HepG2 (cell line): ENCODE measurements around the gene OPRL1. TPM values are rescaled to one million over a fixed set of nuclear protein-coding genes. Genes with fewer than 3 reads are reported as not detected.

Experiments
- FOXK1 ChIP-seq: sonication (generic); formaldehyde crosslinking; IDR thresholded peaks from 2 replicates; pipeline ENCODE4 v1.4.0; 2020; ENCODE audit warnings: low read depth, missing genetic modification reagents, borderline replicate concordance
- GZF1 ChIP-seq: sonication (generic); formaldehyde crosslinking; IDR thresholded peaks from 2 replicates; pipeline ENCODE4 v1.5.1; 2020; ENCODE audit warnings: mild to moderate bottlenecking, missing genetic modification reagents
- ISL2 ChIP-seq: sonication (generic); formaldehyde crosslinking; IDR thresholded peaks from 2 replicates; pipeline ENCODE4 v1.5.0; 2020; ENCODE audit warnings: missing genetic modification reagents
- LBX2 ChIP-seq: sonication (generic); formaldehyde crosslinking; IDR thresholded peaks from 2 replicates; pipeline ENCODE4 v1.5.0; 2020; ENCODE audit warnings: missing genetic modification reagents, mild to moderate bottlenecking, borderline replicate concordance
- RAD21 ChIP-seq: fragments of 450-650 bp; formaldehyde crosslinking; IDR thresholded peaks from 2 replicates; pipeline ENCODE4 v1.5.0; 2020; ENCODE audit warnings: mild to moderate bottlenecking
- TAF15 ChIP-seq: fragments of 200-400 bp; formaldehyde crosslinking; IDR thresholded peaks from one replicate; pipeline ENCODE4 v1.6.1; 2018; ENCODE audit warnings: mild to moderate bottlenecking, low read depth, low read length; ENCODE audit not compliant: poor library complexity, severe bottlenecking
- TRIM22 ChIP-seq: fragments of 450-650 bp; IDR thresholded peaks from 2 replicates; pipeline ENCODE4 v1.6.1; 2017
- ZFP82 ChIP-seq: sonication (generic); formaldehyde crosslinking; IDR thresholded peaks from 2 replicates; pipeline ENCODE4 v1.5.1; 2020; ENCODE audit warnings: mild to moderate bottlenecking, missing genetic modification reagents, borderline replicate concordance
- ZMYM3 ChIP-seq: sonication (generic); formaldehyde crosslinking; IDR thresholded peaks from 2 replicates; pipeline ENCODE4 v1.5.1; 2020; ENCODE audit warnings: mild to moderate bottlenecking, missing genetic modification reagents
- ZNF354B ChIP-seq: sonication (generic); formaldehyde crosslinking; IDR thresholded peaks from 2 replicates; pipeline ENCODE4 v1.8.0; 2022; ENCODE audit warnings: mild to moderate bottlenecking, missing genetic modification reagents
- ZNF484 ChIP-seq: sonication (generic); formaldehyde crosslinking; IDR thresholded peaks from 2 replicates; pipeline ENCODE4 v1.5.1; 2020; ENCODE audit warnings: mild to moderate bottlenecking, low read depth, missing genetic modification reagents, borderline replicate concordance
- ZNF552 ChIP-seq: sonication (generic); formaldehyde crosslinking; IDR thresholded peaks from 2 replicates; pipeline ENCODE4 v1.9.0; 2022; ENCODE audit warnings: missing genetic modification reagents, mild to moderate bottlenecking, borderline replicate concordance
- ZNF737 ChIP-seq: sonication (generic); formaldehyde crosslinking; IDR thresholded peaks from 2 replicates; pipeline ENCODE4 v1.5.0; 2020; ENCODE audit warnings: missing genetic modification reagents, mild to moderate bottlenecking, borderline replicate concordance
- ZSCAN29 ChIP-seq: sonication (generic); formaldehyde crosslinking; conservative IDR thresholded peaks from 2 replicates; pipeline ENCODE4 v1.4.0; 2020; ENCODE audit warnings: mild to moderate bottlenecking, missing genetic modification reagents
- polyA plus RNA-seq, 8 experiments: library from polyadenylated mRNA; depleted of rRNA in 3 of 8; stranded (reverse) in 7 of 8; unstranded in 1 of 8; fragments of >200 nt; fragmentation: Illumina TruSeq in 4 of 8; extraction: Trizol in 4 of 8; gene quantifications; 2 replicates each; pipeline versions ENCODE4 v1.2.1 to v1.2.3, GENCODE V29; 2011 to 2016; ENCODE audit warnings: low read depth in 4 of 8, missing spikeins in 1 of 8, mixed read lengths in 1 of 8; ENCODE audit not compliant: insufficient read depth in 1 of 8
- total RNA-seq, 5 experiments: library from RNA; depleted of rRNA; stranded (reverse); fragments of >200 nt; fragmentation: Illumina TruSeq; extraction: Trizol; gene quantifications; 2 replicates each; pipeline ENCODE4 v1.2.3, GENCODE V29; 2016; ENCODE audit warnings: low read depth in 1 of 5
- TF ChIP-seq, protein P1 (sequence below): sonication (generic); formaldehyde crosslinking; IDR thresholded peaks from 2 replicates; pipeline ENCODE4 v1.4.0; 2020; ENCODE audit warnings: low read depth, missing genetic modification reagents
- TF ChIP-seq, protein P2 (sequence below): IDR thresholded peaks from 2 replicates; pipeline ENCODE4 v1.6.1; 2016; ENCODE audit warnings: low read depth, control low read depth
- TF ChIP-seq, protein P3 (sequence below): sonication (generic); formaldehyde crosslinking; IDR thresholded peaks from 2 replicates; pipeline ENCODE4 v1.4.0; 2020; ENCODE audit warnings: mild to moderate bottlenecking, missing genetic modification reagents
- TF ChIP-seq, protein P4 (sequence below): sonication (generic); formaldehyde crosslinking; IDR thresholded peaks from 2 replicates; pipeline ENCODE4 v1.9.0; 2021; ENCODE audit warnings: missing genetic modification reagents, borderline replicate concordance

OPRL1 gene
- total and polyA plus RNA-seq, 2 of the 13 experiments (the other 11 are each of a cell fraction or from before 2014, with no cell fraction given): 0.35 to 0.71 TPM

- TF ChIP-seq, protein P1, sequence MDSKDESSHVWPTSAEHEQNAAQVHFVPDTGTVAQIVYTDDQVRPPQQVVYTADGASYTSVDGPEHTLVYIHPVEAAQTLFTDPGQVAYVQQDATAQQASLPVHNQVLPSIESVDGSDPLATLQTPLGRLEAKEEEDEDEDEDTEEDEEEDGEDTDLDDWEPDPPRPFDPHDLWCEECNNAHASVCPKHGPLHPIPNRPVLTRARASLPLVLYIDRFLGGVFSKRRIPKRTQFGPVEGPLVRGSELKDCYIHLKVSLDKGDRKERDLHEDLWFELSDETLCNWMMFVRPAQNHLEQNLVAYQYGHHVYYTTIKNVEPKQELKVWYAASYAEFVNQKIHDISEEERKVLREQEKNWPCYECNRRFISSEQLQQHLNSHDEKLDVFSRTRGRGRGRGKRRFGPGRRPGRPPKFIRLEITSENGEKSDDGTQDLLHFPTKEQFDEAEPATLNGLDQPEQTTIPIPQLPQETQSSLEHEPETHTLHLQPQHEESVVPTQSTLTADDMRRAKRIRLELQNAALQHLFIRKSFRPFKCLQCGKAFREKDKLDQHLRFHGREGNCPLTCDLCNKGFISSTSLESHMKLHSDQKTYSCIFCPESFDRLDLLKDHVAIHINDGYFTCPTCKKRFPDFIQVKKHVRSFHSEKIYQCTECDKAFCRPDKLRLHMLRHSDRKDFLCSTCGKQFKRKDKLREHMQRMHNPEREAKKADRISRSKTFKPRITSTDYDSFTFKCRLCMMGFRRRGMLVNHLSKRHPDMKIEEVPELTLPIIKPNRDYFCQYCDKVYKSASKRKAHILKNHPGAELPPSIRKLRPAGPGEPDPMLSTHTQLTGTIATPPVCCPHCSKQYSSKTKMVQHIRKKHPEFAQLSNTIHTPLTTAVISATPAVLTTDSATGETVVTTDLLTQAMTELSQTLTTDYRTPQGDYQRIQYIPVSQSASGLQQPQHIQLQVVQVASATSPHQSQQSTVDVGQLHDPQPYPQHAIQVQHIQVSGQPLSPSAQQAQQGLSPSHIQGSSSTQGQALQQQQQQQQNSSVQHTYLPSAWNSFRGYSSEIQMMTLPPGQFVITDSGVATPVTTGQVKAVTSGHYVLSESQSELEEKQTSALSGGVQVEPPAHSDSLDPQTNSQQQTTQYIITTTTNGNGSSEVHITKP (CRISPR knock-in tag): no peak
- no peak for TF ChIP-seq FOXK1 (CRISPR knock-in tag)
- no peak for TF ChIP-seq ZNF552 (CRISPR knock-in tag)
- TF ChIP-seq, protein P2, sequence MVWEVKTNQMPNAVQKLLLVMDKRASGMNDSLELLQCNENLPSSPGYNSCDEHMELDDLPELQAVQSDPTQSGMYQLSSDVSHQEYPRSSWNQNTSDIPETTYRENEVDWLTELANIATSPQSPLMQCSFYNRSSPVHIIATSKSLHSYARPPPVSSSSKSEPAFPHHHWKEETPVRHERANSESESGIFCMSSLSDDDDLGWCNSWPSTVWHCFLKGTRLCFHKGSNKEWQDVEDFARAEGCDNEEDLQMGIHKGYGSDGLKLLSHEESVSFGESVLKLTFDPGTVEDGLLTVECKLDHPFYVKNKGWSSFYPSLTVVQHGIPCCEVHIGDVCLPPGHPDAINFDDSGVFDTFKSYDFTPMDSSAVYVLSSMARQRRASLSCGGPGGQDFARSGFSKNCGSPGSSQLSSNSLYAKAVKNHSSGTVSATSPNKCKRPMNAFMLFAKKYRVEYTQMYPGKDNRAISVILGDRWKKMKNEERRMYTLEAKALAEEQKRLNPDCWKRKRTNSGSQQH: no peak; the same call in 1 of the 2 replicates
- no peak for TF ChIP-seq ISL2 (CRISPR knock-in tag)
- TF ChIP-seq ZMYM3 (CRISPR knock-in tag): peak; percentile 90
- no peak for TF ChIP-seq RAD21 (CRISPR knock-in tag)
- TF ChIP-seq GZF1 (CRISPR knock-in tag): no peak
- no peak for TF ChIP-seq ZNF737 (CRISPR knock-in tag)
- TF ChIP-seq, protein P3, sequence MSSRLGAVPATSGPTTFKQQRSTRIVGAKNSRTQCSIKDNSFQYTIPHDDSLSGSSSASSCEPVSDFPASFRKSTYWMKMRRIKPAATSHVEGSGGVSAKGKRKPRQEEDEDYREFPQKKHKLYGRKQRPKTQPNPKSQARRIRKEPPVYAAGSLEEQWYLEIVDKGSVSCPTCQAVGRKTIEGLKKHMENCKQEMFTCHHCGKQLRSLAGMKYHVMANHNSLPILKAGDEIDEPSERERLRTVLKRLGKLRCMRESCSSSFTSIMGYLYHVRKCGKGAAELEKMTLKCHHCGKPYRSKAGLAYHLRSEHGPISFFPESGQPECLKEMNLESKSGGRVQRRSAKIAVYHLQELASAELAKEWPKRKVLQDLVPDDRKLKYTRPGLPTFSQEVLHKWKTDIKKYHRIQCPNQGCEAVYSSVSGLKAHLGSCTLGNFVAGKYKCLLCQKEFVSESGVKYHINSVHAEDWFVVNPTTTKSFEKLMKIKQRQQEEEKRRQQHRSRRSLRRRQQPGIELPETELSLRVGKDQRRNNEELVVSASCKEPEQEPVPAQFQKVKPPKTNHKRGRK (CRISPR knock-in tag): no peak
- no peak for TF ChIP-seq ZNF484
- no peak for TF ChIP-seq TAF15
- no peak for TF ChIP-seq TRIM22
- no peak for TF ChIP-seq ZFP82
- TF ChIP-seq ZSCAN29: no peak
- no peak for TF ChIP-seq LBX2
- TF ChIP-seq, protein P4, sequence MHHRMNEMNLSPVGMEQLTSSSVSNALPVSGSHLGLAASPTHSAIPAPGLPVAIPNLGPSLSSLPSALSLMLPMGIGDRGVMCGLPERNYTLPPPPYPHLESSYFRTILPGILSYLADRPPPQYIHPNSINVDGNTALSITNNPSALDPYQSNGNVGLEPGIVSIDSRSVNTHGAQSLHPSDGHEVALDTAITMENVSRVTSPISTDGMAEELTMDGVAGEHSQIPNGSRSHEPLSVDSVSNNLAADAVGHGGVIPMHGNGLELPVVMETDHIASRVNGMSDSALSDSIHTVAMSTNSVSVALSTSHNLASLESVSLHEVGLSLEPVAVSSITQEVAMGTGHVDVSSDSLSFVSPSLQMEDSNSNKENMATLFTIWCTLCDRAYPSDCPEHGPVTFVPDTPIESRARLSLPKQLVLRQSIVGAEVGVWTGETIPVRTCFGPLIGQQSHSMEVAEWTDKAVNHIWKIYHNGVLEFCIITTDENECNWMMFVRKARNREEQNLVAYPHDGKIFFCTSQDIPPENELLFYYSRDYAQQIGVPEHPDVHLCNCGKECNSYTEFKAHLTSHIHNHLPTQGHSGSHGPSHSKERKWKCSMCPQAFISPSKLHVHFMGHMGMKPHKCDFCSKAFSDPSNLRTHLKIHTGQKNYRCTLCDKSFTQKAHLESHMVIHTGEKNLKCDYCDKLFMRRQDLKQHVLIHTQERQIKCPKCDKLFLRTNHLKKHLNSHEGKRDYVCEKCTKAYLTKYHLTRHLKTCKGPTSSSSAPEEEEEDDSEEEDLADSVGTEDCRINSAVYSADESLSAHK (CRISPR knock-in tag): no peak
- TF ChIP-seq ZNF354B (CRISPR knock-in tag): no peak
Observed at GRCh38 chr20:64119681-64120341, 39.9 kb downstream of the OPRL1 start (continued).
